ENCODE data around the gene RNASEH2C. TPM values are rescaled to one million over a fixed set of nuclear protein-coding genes. Genes with fewer than 3 reads are reported as not detected.
"Not testable (repeated sequence)": the region's sequence is repeated elsewhere in the genome, so short reads cannot be mapped to it uniquely, and the experiment has no call there.

The RNASEH2C gene
- total RNA-seq, 1 experiment from 2014 or later, result 76.4 TPM

DNA sequence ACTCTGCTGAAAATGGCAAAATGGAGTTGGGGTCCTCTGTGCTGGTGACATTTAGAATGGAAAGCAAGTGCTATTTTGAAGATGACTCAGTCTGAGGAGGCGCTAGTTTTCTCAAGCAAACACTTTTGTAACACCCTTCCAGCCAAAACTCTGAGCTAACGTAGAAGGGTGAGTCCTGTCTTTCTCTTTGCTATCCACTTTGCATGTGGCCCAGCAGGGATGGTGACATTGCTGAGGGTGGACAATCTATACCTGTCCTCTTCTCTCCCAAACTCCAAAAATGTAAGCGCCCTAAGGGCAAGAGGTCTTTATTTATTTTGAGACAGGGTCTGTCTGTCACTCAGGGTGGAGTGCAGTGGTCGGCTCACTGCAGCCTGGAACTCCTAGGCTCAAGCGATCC lies 12.1 kb downstream of the RNASEH2C start:
- H3K4me1 ChIP-seq, result peaks cover 25% of the 10 kb centered on the region
- H3K9me3 Mint-ChIP-seq (ENCODE audit: unreplicated experiment), result no peaks in the 10 kb centered on the region
- POLR2A ChIA-PET, result no interaction called here
- CTCF ChIA-PET, result interaction anchor here (0.8 kb wide), 1 partner anchor 280 kb away, joined by 3 read pairs; no protein-coding TSS in a partner anchor
- H3K27me3 Mint-ChIP-seq (ENCODE audit: insufficient read depth, unreplicated experiment), result peaks cover 3% of the 10 kb centered on the region
- DNase-seq, result no peak
- no peak overlapping the region for H3K4me3 ChIP-seq (ENCODE audit: low read depth, low read length)
- TF ChIP-seq, protein P1, sequence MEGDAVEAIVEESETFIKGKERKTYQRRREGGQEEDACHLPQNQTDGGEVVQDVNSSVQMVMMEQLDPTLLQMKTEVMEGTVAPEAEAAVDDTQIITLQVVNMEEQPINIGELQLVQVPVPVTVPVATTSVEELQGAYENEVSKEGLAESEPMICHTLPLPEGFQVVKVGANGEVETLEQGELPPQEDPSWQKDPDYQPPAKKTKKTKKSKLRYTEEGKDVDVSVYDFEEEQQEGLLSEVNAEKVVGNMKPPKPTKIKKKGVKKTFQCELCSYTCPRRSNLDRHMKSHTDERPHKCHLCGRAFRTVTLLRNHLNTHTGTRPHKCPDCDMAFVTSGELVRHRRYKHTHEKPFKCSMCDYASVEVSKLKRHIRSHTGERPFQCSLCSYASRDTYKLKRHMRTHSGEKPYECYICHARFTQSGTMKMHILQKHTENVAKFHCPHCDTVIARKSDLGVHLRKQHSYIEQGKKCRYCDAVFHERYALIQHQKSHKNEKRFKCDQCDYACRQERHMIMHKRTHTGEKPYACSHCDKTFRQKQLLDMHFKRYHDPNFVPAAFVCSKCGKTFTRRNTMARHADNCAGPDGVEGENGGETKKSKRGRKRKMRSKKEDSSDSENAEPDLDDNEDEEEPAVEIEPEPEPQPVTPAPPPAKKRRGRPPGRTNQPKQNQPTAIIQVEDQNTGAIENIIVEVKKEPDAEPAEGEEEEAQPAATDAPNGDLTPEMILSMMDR (IDR thresholded peaks at IDR 0.05; ENCODE audit: insufficient read depth in 1 of 2, low read depth in 1 of 2, low read length in 1 of 2, severe bottlenecking in 1 of 2, unreplicated experiment in 1 of 2), result no peak
- intact Hi-C loops (cut with micrococcal nuclease; ENCODE audit: unreplicated experiment), result no loop called here
- H3K4me3 Mint-ChIP-seq (ENCODE audit: unreplicated experiment), result no peak overlapping the region
- no peaks in the 10 kb centered on the region; the same call in 1 of the 2 replicates for H3K27me3 ChIP-seq (replicated peaks; ENCODE audit: control insufficient read depth, insufficient read depth, low read length)
- BruUV-seq (replicated peaks), result no TSS peak
- no peaks in the 10 kb centered on the region for H3K9me3 ChIP-seq
- no peak overlapping the region for H3K27ac Mint-ChIP-seq (ENCODE audit: unreplicated experiment)
- H3K36me3 Mint-ChIP-seq (ENCODE audit: insufficient read depth, unreplicated experiment), result peaks cover 21% of the 10 kb centered on the region
- H3K36me3 ChIP-seq (ENCODE audit: control insufficient read depth, insufficient read depth, low read length), result no peaks in the 10 kb centered on the region
- H3K4me1 Mint-ChIP-seq (ENCODE audit: low read depth, unreplicated experiment), result peaks cover 17% of the 10 kb centered on the region

DNA sequence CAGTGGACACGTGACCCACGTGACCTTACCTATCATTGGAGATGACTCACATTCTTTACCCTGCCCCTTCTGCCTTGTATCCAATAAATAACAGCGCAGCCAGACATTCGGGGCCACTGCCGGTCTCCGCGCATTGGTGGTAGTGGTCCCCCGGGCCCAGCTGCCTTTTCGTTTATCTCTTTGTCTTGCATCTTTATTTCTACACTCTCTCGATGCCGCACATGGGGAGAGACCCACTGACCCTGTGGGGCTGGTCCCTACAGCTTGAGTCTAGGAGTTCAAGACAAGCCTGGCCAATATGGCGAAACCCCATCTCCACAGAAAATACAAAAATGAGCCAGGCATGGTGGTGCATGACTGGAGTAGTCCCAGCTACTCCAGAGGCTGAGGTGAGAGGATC lies 13.6 kb downstream of the RNASEH2C start:
- H3K4me1 Mint-ChIP-seq (ENCODE audit: low read depth, unreplicated experiment), result peaks cover 12% of the 10 kb centered on the region
- H3K9me3 Mint-ChIP-seq (ENCODE audit: unreplicated experiment); H3K4me3 ChIP-seq (ENCODE audit: low read depth, low read length); H3K4me3 Mint-ChIP-seq (ENCODE audit: unreplicated experiment); H3K36me3 Mint-ChIP-seq (ENCODE audit: insufficient read depth, unreplicated experiment); CTCF ChIA-PET; DNase-seq; H3K36me3 ChIP-seq (ENCODE audit: control insufficient read depth, insufficient read depth, low read length); H3K9me3 ChIP-seq; H3K27me3 Mint-ChIP-seq (ENCODE audit: insufficient read depth, unreplicated experiment); H3K27me3 ChIP-seq (replicated peaks; ENCODE audit: control insufficient read depth, insufficient read depth, low read length); H3K27ac Mint-ChIP-seq (ENCODE audit: unreplicated experiment); intact Hi-C loops (cut with micrococcal nuclease; ENCODE audit: unreplicated experiment); BruUV-seq (replicated peaks): not testable (repeated sequence)
- H3K4me1 ChIP-seq, result peaks cover 20% of the 10 kb centered on the region
- POLR2A ChIA-PET, result interaction anchor here (0.5 kb wide), 1 partner anchor 23 kb away, joined by 3 read pairs; no protein-coding TSS in a partner anchor

DNA sequence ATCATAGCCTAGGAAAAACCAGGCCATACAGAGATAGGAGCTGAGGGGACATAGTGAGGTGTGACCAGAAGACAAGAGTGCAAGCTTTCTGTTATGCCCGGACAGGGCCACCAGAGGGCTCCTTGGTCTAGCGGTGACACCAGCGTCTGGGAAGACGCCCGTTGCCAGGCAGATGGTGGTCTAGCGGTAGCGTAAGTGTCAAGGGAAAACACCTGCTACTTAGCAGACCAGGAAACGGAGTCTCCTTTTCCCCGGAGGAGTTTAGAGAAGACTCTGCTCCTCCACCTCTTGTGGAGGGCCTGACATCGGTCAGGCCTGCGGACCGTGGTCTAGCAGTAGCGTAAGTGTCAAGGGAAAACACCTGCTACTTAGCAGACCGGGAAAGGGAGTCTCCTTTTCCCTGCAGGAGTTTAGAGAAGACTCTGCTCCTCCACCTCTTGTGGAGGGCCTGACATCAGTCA lies 14.3 kb downstream of the RNASEH2C start:
- Histone ChIP-seq H3K4me3 (ENCODE audit: low read depth, low read length) (peak overlapping the region; percentile 22; the same call in 1 of the 2 replicates), H3K4me1 (peaks cover 20% of the 10 kb centered on the region)
- POLR2A ChIA-PET; H3K36me3 ChIP-seq (ENCODE audit: control insufficient read depth, insufficient read depth, low read length); H3K9me3 ChIP-seq; H3K36me3 Mint-ChIP-seq (ENCODE audit: insufficient read depth, unreplicated experiment); BruUV-seq (replicated peaks); H3K27ac Mint-ChIP-seq (ENCODE audit: unreplicated experiment); H3K9me3 Mint-ChIP-seq (ENCODE audit: unreplicated experiment); H3K27me3 ChIP-seq (replicated peaks; ENCODE audit: control insufficient read depth, insufficient read depth, low read length); H3K27me3 Mint-ChIP-seq (ENCODE audit: insufficient read depth, unreplicated experiment): not testable (repeated sequence)
- CTCF ChIA-PET, result interaction anchor here (0.6 to 1.4 kb wide), 4 partner anchors 121 to 185 kb away, joined by 3 to 5 read pairs (median 4); no protein-coding TSS in a partner anchor
- H3K4me1 Mint-ChIP-seq (ENCODE audit: low read depth, unreplicated experiment), result peaks cover 12% of the 10 kb centered on the region
- intact Hi-C loops (cut with micrococcal nuclease; ENCODE audit: unreplicated experiment), result loop anchor here (1.0 kb wide), 2 partner anchors 112 to 283 kb away; no protein-coding TSS in a partner anchor
- peak overlapping the region; percentile 2 for H3K4me3 Mint-ChIP-seq (ENCODE audit: unreplicated experiment)
- peak; percentile 83 to 84 for DNase-seq
- TF ChIP-seq, protein P1 (IDR thresholded peaks at IDR 0.05; ENCODE audit: insufficient read depth in 1 of 2, low read depth in 1 of 2, low read length in 1 of 2, severe bottlenecking in 1 of 2, unreplicated experiment in 1 of 2), result peak; percentile 51 to 84
